Vagina (tissue), 2 donors: ENCODE results near the gene DDX6. TPM values are rescaled to one million over a fixed set of nuclear protein-coding genes. Genes with fewer than 3 reads are reported as not detected.
"Not testable (repeated sequence)": the region's sequence is repeated elsewhere in the genome, so short reads cannot be mapped to it uniquely, and the experiment has no call there.

ENCODE experiments used
- DNase-seq, 2 donors: peaks; one replicate each; pipeline ENCODE4 v3.0.0-alpha.2; 2017; ENCODE audit errors: extremely low spot score in 2 of 2
- H3K27ac ChIP-seq: fragments of 200-600 bp; sonication (generic); one replicate; pipeline ENCODE4 v1.5.1; 2019
- H3K27me3 ChIP-seq: fragments of 200-600 bp; sonication (generic); one replicate; pipeline ENCODE4 v1.5.1; 2019
- H3K36me3 ChIP-seq, 2 donors: fragments of 200-600 bp; sonication (generic); one replicate each; pipeline ENCODE4 v1.5.1; 2017 to 2019
- H3K4me1 ChIP-seq: fragments of 200-600 bp; sonication (generic); one replicate; pipeline ENCODE4 v1.5.1; 2019
- H3K4me3 ChIP-seq, 2 donors: fragments of 200-600 bp; sonication (generic); 1 replicate in 1 of 2; 2 replicates in 1 of 2; pipeline ENCODE4 v1.5.1; 2016 to 2019
- H3K9me3 ChIP-seq: fragments of 200-600 bp; sonication (generic); one replicate; pipeline ENCODE4 v1.5.1; 2019
- CTCF ChIP-seq, 3 experiments: fragments of 450-650 bp in 2 of 3; fragments of 200-600 bp in 1 of 3; sonication (generic) in 1 of 3; IDR thresholded peaks; one replicate each; pipeline ENCODE4 v1.5.1; 2017 to 2019; ENCODE audit warnings: antibody characterized with exemption in 3 of 3, mild to moderate bottlenecking in 2 of 3, moderate library complexity in 2 of 3
- POLR2A ChIP-seq, 2 donors: fragments of 450-650 bp; IDR thresholded peaks; one replicate each; pipeline ENCODE4 v1.6.1; 2017; ENCODE audit warnings: antibody characterized with exemption in 2 of 2, mild to moderate bottlenecking in 2 of 2, moderate library complexity in 2 of 2
- POLR2AphosphoS5 ChIP-seq, 2 donors: sonication (generic); formaldehyde crosslinking; IDR thresholded peaks; one replicate each; pipeline ENCODE4 v1.9.0; 2017; ENCODE audit warnings: antibody characterized with exemption in 2 of 2, mild to moderate bottlenecking in 2 of 2, low read depth in 1 of 2; ENCODE audit not compliant: insufficient read depth in 1 of 2
- intact Hi-C: fragments of 100-400 bp; cut with DNase I; formaldehyde crosslinking; loops from one replicate; pipeline ENCODE4 v1.15.1; 2023
- total RNA-seq: library from RNA; depleted of rRNA; stranded (reverse); fragments of >200 nt; gene quantifications from one replicate; pipeline ENCODE4 v1.2.3, GENCODE V29; 2016

The DDX6 gene
- total RNA-seq, 1 donor from 2014 or later = 81.5 TPM

- no peak for DNase-seq
- TF ChIP-seq CTCF (IDR thresholded peaks at IDR 0.05) = no peak
- no peak for TF ChIP-seq POLR2A (IDR thresholded peaks at IDR 0.05)
- no peak for TF ChIP-seq POLR2AphosphoS5 (IDR thresholded peaks at IDR 0.05; ENCODE audit: insufficient read depth in 1 of 2, low read depth in 1 of 2)
- Histone ChIP-seq H3K36me3 (peaks cover 0 to 30% of the 10 kb centered on the region in 2 donors), H3K4me1 (peaks cover 69% of the 10 kb centered on the region), H3K4me3 (no peak overlapping the region), H3K9me3 (no peaks in the 10 kb centered on the region), H3K27ac (no peak overlapping the region), H3K27me3 (no peaks in the 10 kb centered on the region)
- intact Hi-C loops = no loop called here
Measured at GRCh38 chr11:118768690-118769089, 22.3 kb downstream of the DDX6 start.

- H3K9me3 ChIP-seq = no peaks in the 10 kb centered on the region
- TF ChIP-seq POLR2AphosphoS5 (IDR thresholded peaks at IDR 0.05; ENCODE audit: insufficient read depth in 1 of 2, low read depth in 1 of 2) (no peak), CTCF (IDR thresholded peaks at IDR 0.05) (no peak), POLR2A (IDR thresholded peaks at IDR 0.05) (no peak)
- H3K27ac ChIP-seq = no peak overlapping the region
- H3K36me3 ChIP-seq = peaks cover 3 to 55% of the 10 kb centered on the region in 2 donors
- H3K27me3 ChIP-seq = no peaks in the 10 kb centered on the region
- H3K4me3 ChIP-seq = no peak overlapping the region
- peaks cover 57% of the 10 kb centered on the region for H3K4me1 ChIP-seq
- no peak for DNase-seq
- intact Hi-C loops = no loop called here
Measured at GRCh38 chr11:118766035-118766434, 24.9 kb downstream of the DDX6 start.

- H3K27ac ChIP-seq, H3K9me3 ChIP-seq, H3K27me3 ChIP-seq, DNase-seq, H3K4me3 ChIP-seq, intact Hi-C loops: not testable (repeated sequence)
- Histone ChIP-seq H3K36me3 (peaks cover 3 to 63% of the 10 kb centered on the region in 2 donors), H3K4me1 (peaks cover 48% of the 10 kb centered on the region)
Measured at GRCh38 chr11:118765095-118765691, 25.8 kb downstream of the DDX6 start.

- peaks cover 3 to 83% of the 10 kb centered on the region in 2 donors for H3K36me3 ChIP-seq
Measured at GRCh38 chr11:118763041-118763440, 27.9 kb downstream of the DDX6 start.

GRCh38 chr11:118761981-118762380 is 29.0 kb downstream of the DDX6 start:
- peaks cover 3 to 84% of the 10 kb centered on the region in 2 donors for H3K36me3 ChIP-seq
- peaks cover 16% of the 10 kb centered on the region for H3K4me1 ChIP-seq
- DNase-seq, H3K4me3 ChIP-seq, H3K27me3 ChIP-seq, H3K9me3 ChIP-seq, H3K27ac ChIP-seq, intact Hi-C loops: not testable (repeated sequence)

More at GRCh38 chr11:118763041-118763440, 27.9 kb downstream of the DDX6 start:
- H3K4me3 ChIP-seq = no peak overlapping the region
- no peaks in the 10 kb centered on the region for H3K27me3 ChIP-seq
- H3K27ac ChIP-seq = no peak overlapping the region
- DNase-seq = no peak
- intact Hi-C loops = no loop called here
- H3K4me1 ChIP-seq = peaks cover 27% of the 10 kb centered on the region
- TF ChIP-seq POLR2AphosphoS5 (IDR thresholded peaks at IDR 0.05; ENCODE audit: insufficient read depth in 1 of 2, low read depth in 1 of 2) (no peak), CTCF (IDR thresholded peaks at IDR 0.05) (no peak), POLR2A (IDR thresholded peaks at IDR 0.05) (no peak)
- H3K9me3 ChIP-seq = no peaks in the 10 kb centered on the region

GRCh38 chr11:118757876-118758399 is 33.0 kb downstream of the DDX6 start:
- Histone ChIP-seq H3K27ac (no peak overlapping the region), H3K9me3 (no peaks in the 10 kb centered on the region), H3K4me3 (no peak overlapping the region), H3K36me3 (peaks cover 3 to 98% of the 10 kb centered on the region in 2 donors), H3K4me1 (peaks cover 7% of the 10 kb centered on the region), H3K27me3 (no peaks in the 10 kb centered on the region)
- TF ChIP-seq POLR2AphosphoS5 (IDR thresholded peaks at IDR 0.05; ENCODE audit: insufficient read depth in 1 of 2, low read depth in 1 of 2) = no peak
- TF ChIP-seq CTCF (IDR thresholded peaks at IDR 0.05) = no peak
- TF ChIP-seq POLR2A (IDR thresholded peaks at IDR 0.05) = no peak
- no peak for DNase-seq
- intact Hi-C loops = no loop called here
